Ishikawa (cell line): ENCODE data around the gene TMEM212.

ENCODE experiments used
- CEBPB ChIP-seq: IDR thresholded peaks from 2 replicates; pipeline ENCODE4 v1.6.1; 2012
- CREB1 ChIP-seq: IDR thresholded peaks from 2 replicates; pipeline ENCODE4 v1.6.1; 2012; ENCODE audit warnings: low read depth
- EGR1 ChIP-seq: IDR thresholded peaks from 2 replicates; pipeline ENCODE4 v1.6.1; 2012
- EP300 ChIP-seq: IDR thresholded peaks from 2 replicates; pipeline ENCODE4 v1.6.1; 2012; ENCODE audit warnings: borderline replicate concordance
- FOXM1 ChIP-seq: IDR thresholded peaks from 2 replicates; pipeline ENCODE4 v1.6.1; 2012; ENCODE audit warnings: low read depth, borderline replicate concordance
- MAX ChIP-seq: IDR thresholded peaks from 2 replicates; pipeline ENCODE4 v1.6.1; 2012
- NFIC ChIP-seq: IDR thresholded peaks from 2 replicates; pipeline ENCODE4 v1.6.1; 2012
- RAD21 ChIP-seq: IDR thresholded peaks from 2 replicates; pipeline ENCODE4 v1.6.1; 2012; ENCODE audit warnings: low read depth
- REST ChIP-seq: IDR thresholded peaks from 2 replicates; pipeline ENCODE4 v1.6.1; 2012; ENCODE audit warnings: low read depth, mild to moderate bottlenecking
- TAF1 ChIP-seq: IDR thresholded peaks from 2 replicates; pipeline ENCODE4 v1.6.1; 2012; ENCODE audit warnings: low read depth, mild to moderate bottlenecking
- TCF12 ChIP-seq: IDR thresholded peaks from 2 replicates; pipeline ENCODE4 v1.6.1; 2012; ENCODE audit warnings: low read depth
- TEAD4 ChIP-seq: IDR thresholded peaks from 2 replicates; pipeline ENCODE4 v1.6.1; 2012
- USF1 ChIP-seq: IDR thresholded peaks from 2 replicates; pipeline ENCODE4 v1.6.1; 2012
- YY1 ChIP-seq: IDR thresholded peaks from 2 replicates; pipeline ENCODE4 v1.6.1; 2012; ENCODE audit warnings: low read depth
- ZBTB7A ChIP-seq: IDR thresholded peaks from 2 replicates; pipeline ENCODE4 v1.6.1; 2012; ENCODE audit warnings: low read depth

Gene TMEM212

GRCh38 chr3:171842864-171843518 lies at the start of gene TMEM212:
Gene TMEM212 (plus strand): TSS chr3:171843349. CDS start chr3:171843384, 35 bp downstream.
- TF ChIP-seq MAX (no peak), CEBPB (no peak), USF1 (no peak), REST (no peak), EGR1 (no peak), YY1 (no peak), TCF12 (no peak), EP300 (no peak), NFIC (no peak), TEAD4 (no peak)

GRCh38 chr3:171796625-171797264 lies 46.4 kb upstream of the TMEM212 start:
- no peak for TF ChIP-seq NFIC
- no peak for TF ChIP-seq CEBPB
- no peak for TF ChIP-seq YY1
- TF ChIP-seq RAD21, result no peak
- TF ChIP-seq CREB1, result no peak
- TF ChIP-seq REST, result no peak

- TF ChIP-seq USF1 (no peak), CEBPB (no peak), FOXM1 (no peak), TCF12 (no peak), NFIC (no peak), YY1 (no peak), TEAD4 (no peak), CREB1 (no peak), REST (no peak)
Measured at GRCh38 chr3:171797265-171797679, 45.9 kb upstream of the TMEM212 start.

- no peak for TF ChIP-seq ZBTB7A
- no peak for TF ChIP-seq MAX
- no peak for TF ChIP-seq USF1
- TF ChIP-seq YY1, result no peak
- no peak for TF ChIP-seq CREB1
- no peak for TF ChIP-seq EGR1
- no peak for TF ChIP-seq TEAD4
- no peak for TF ChIP-seq REST
- no peak for TF ChIP-seq TAF1
- TF ChIP-seq EP300, result no peak
- TF ChIP-seq RAD21, result no peak
- no peak for TF ChIP-seq CEBPB
- TF ChIP-seq FOXM1, result no peak
- TF ChIP-seq TCF12, result no peak
- no peak for TF ChIP-seq NFIC
Measured at GRCh38 chr3:171797873-171798272, 45.3 kb upstream of the TMEM212 start.
